Caco-2 (cell line): ENCODE data around the gene GALNT8. TPM values are rescaled to one million over a fixed set of nuclear protein-coding genes. Genes with fewer than 3 reads are reported as not detected.

Experiments
- BruUV-seq: library from RNA; stranded (reverse); fragments of 400-500 nt; replicated peaks from 2 replicates; lab custom pipeline; 2021; lab: Mats Ljungman, UMichigan
- CTCF ChIA-PET: fragments of 300-600 bp; sonication (Branson Sonifier 250); formaldehyde crosslinking; loops from one replicate; lab custom pipeline; 2022; ENCODE audit warnings: antibody characterized with exemption; lab: Charles Lee
- POLR2A ChIA-PET: fragments of 300-600 bp; sonication (Branson Sonifier 250); formaldehyde crosslinking; loops from one replicate; lab custom pipeline; 2022; ENCODE audit warnings: antibody characterized with exemption; lab: Charles Lee
- DNase-seq, 2 experiments: peaks; one replicate each; pipeline versions ENCODE4 v3.0.0 to v3.0.0-alpha.2; 2020 to 2022
- H3K27me3 ChIP-seq: replicated peaks from 2 replicates; pipeline ENCODE4 v1.6.0; 2011; ENCODE audit warnings: low read length; ENCODE audit not compliant: control insufficient read depth, insufficient read depth
- H3K36me3 ChIP-seq: 2 replicates; pipeline ENCODE4 v1.5.1; 2011; ENCODE audit warnings: low read length; ENCODE audit not compliant: control insufficient read depth, insufficient read depth
- H3K4me1 ChIP-seq: fragments of 250-450 bp; sonication (Bioruptor Pico); 2 replicates; pipeline ENCODE4 v1.5.1; 2020; ENCODE audit warnings: mild to moderate bottlenecking
- H3K4me3 ChIP-seq: 2 replicates; pipeline ENCODE4 v1.5.1; 2011; ENCODE audit warnings: low read depth, mild to moderate bottlenecking, control low read depth, low read length
- H3K9me3 ChIP-seq: fragments of 250-450 bp; sonication (Bioruptor Pico); 2 replicates; pipeline ENCODE4 v1.5.1; 2020; ENCODE audit warnings: mild to moderate bottlenecking, moderate library complexity
- H3K27ac Mint-ChIP-seq: one replicate; pipeline ENCODE4 v1.8.0; 2022; ENCODE audit warnings: mixed read lengths; ENCODE audit not compliant: unreplicated experiment
- H3K27me3 Mint-ChIP-seq: one replicate; pipeline ENCODE4 v1.8.0; 2022; ENCODE audit warnings: mixed read lengths; ENCODE audit not compliant: insufficient read depth, unreplicated experiment
- H3K36me3 Mint-ChIP-seq: one replicate; pipeline ENCODE4 v1.8.0; 2022; ENCODE audit warnings: mild to moderate bottlenecking, mixed read lengths; ENCODE audit not compliant: insufficient read depth, unreplicated experiment
- H3K4me1 Mint-ChIP-seq: one replicate; pipeline ENCODE4 v1.8.0; 2022; ENCODE audit warnings: low read depth, mixed read lengths; ENCODE audit not compliant: unreplicated experiment
- H3K4me3 Mint-ChIP-seq: one replicate; pipeline ENCODE4 v1.8.0; 2022; ENCODE audit warnings: mild to moderate bottlenecking, moderate library complexity, mixed read lengths; ENCODE audit not compliant: unreplicated experiment
- H3K9me3 Mint-ChIP-seq: one replicate; pipeline ENCODE4 v1.8.0; 2022; ENCODE audit warnings: mixed read lengths; ENCODE audit not compliant: unreplicated experiment
- intact Hi-C: fragments of 100-400 bp; cut with micrococcal nuclease; formaldehyde crosslinking; loops from one replicate; pipeline ENCODE4 v1.10.0; 2022; ENCODE audit not compliant: unreplicated experiment
- total RNA-seq: library from RNA; stranded (reverse); gene quantifications from 2 replicates; pipeline ENCODE4 v1.2.3, GENCODE V29; 2022
- TF ChIP-seq, protein P1 (sequence below), 2 experiments: fragments of 200-600 bp in 1 of 2; IDR thresholded peaks; 1 replicate in 1 of 2; 2 replicates in 1 of 2; pipeline versions ENCODE4 v1.5.1 to v1.8.0; 2011 to 2022; ENCODE audit warnings: antibody characterized with exemption in 1 of 2, control low read depth in 1 of 2, inconsistent platforms in 1 of 2, low read depth in 1 of 2, low read length in 1 of 2, mild to moderate bottlenecking in 1 of 2, moderate library complexity in 1 of 2; ENCODE audit not compliant: insufficient read depth in 1 of 2, severe bottlenecking in 1 of 2, unreplicated experiment in 1 of 2

GALNT8 gene
- total RNA-seq, 1 experiment from 2014 or later = not detected

- intact Hi-C loops = no loop called here
- Histone ChIP-seq H3K4me1 (no peaks in the 10 kb centered on the region), H3K36me3 (no peaks in the 10 kb centered on the region), H3K9me3 (peaks cover 6% of the 10 kb centered on the region), H3K27me3 (no peaks in the 10 kb centered on the region), H3K4me3 (no peak overlapping the region)
- peaks cover 10% of the 10 kb centered on the region for H3K9me3 Mint-ChIP-seq
- ChIA-PET POLR2A (no interaction called here), CTCF (no interaction called here)
- no peak overlapping the region for H3K4me3 Mint-ChIP-seq
- no peak overlapping the region for H3K27ac Mint-ChIP-seq
- no peaks in the 10 kb centered on the region for H3K4me1 Mint-ChIP-seq
- peaks cover 11% of the 10 kb centered on the region for H3K27me3 Mint-ChIP-seq
- BruUV-seq = no TSS peak
- no peak for DNase-seq
- H3K36me3 Mint-ChIP-seq = no peaks in the 10 kb centered on the region
- TF ChIP-seq, protein P1, sequence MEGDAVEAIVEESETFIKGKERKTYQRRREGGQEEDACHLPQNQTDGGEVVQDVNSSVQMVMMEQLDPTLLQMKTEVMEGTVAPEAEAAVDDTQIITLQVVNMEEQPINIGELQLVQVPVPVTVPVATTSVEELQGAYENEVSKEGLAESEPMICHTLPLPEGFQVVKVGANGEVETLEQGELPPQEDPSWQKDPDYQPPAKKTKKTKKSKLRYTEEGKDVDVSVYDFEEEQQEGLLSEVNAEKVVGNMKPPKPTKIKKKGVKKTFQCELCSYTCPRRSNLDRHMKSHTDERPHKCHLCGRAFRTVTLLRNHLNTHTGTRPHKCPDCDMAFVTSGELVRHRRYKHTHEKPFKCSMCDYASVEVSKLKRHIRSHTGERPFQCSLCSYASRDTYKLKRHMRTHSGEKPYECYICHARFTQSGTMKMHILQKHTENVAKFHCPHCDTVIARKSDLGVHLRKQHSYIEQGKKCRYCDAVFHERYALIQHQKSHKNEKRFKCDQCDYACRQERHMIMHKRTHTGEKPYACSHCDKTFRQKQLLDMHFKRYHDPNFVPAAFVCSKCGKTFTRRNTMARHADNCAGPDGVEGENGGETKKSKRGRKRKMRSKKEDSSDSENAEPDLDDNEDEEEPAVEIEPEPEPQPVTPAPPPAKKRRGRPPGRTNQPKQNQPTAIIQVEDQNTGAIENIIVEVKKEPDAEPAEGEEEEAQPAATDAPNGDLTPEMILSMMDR (IDR thresholded peaks at IDR 0.05; ENCODE audit: insufficient read depth in 1 of 2, low read depth in 1 of 2, low read length in 1 of 2, severe bottlenecking in 1 of 2, unreplicated experiment in 1 of 2) = no peak
Observed at GRCh38 chr12:4794491-4794890, 74.3 kb downstream of the GALNT8 start.

- no peak for DNase-seq
- intact Hi-C loops = no loop called here
- Mint-ChIP-seq H3K27me3 (peaks cover 11% of the 10 kb centered on the region), H3K27ac (no peak overlapping the region), H3K4me1 (no peaks in the 10 kb centered on the region), H3K4me3 (no peak overlapping the region), H3K9me3 (no peaks in the 10 kb centered on the region), H3K36me3 (no peaks in the 10 kb centered on the region)
- H3K36me3 ChIP-seq = no peaks in the 10 kb centered on the region
- TF ChIP-seq, protein P1 (IDR thresholded peaks at IDR 0.05; ENCODE audit: insufficient read depth in 1 of 2, low read depth in 1 of 2, low read length in 1 of 2, severe bottlenecking in 1 of 2, unreplicated experiment in 1 of 2) = no peak
- H3K27me3 ChIP-seq = no peaks in the 10 kb centered on the region; the same call in 1 of the 2 replicates
- no peak overlapping the region for H3K4me3 ChIP-seq
- H3K4me1 ChIP-seq = no peaks in the 10 kb centered on the region
- CTCF ChIA-PET = no interaction called here
- POLR2A ChIA-PET = no interaction called here
- no TSS peak for BruUV-seq
- peaks cover 5% of the 10 kb centered on the region for H3K9me3 ChIP-seq
Observed at GRCh38 chr12:4796216-4796615, 76.0 kb downstream of the GALNT8 start.

- no peaks in the 10 kb centered on the region for H3K4me1 Mint-ChIP-seq
- H3K9me3 Mint-ChIP-seq = no peaks in the 10 kb centered on the region
- ChIA-PET CTCF (no interaction called here), POLR2A (no interaction called here)
- no peaks in the 10 kb centered on the region for H3K36me3 Mint-ChIP-seq
- Histone ChIP-seq H3K9me3 (no peaks in the 10 kb centered on the region; the same call in 1 of the 2 replicates), H3K27me3 (no peaks in the 10 kb centered on the region; the same call in 1 of the 2 replicates), H3K4me3 (no peak overlapping the region), H3K36me3 (no peaks in the 10 kb centered on the region), H3K4me1 (no peaks in the 10 kb centered on the region)
- H3K27me3 Mint-ChIP-seq = peaks cover 11% of the 10 kb centered on the region
- no TSS peak for BruUV-seq
- TF ChIP-seq, protein P1 (IDR thresholded peaks at IDR 0.05; ENCODE audit: insufficient read depth in 1 of 2, low read depth in 1 of 2, low read length in 1 of 2, severe bottlenecking in 1 of 2, unreplicated experiment in 1 of 2) = no peak
- intact Hi-C loops = no loop called here
- H3K27ac Mint-ChIP-seq = no peak overlapping the region
- no peak overlapping the region for H3K4me3 Mint-ChIP-seq
- DNase-seq = no peak
Observed at GRCh38 chr12:4796694-4797482, 76.7 kb downstream of the GALNT8 start.
